H9 (cell line): Measurements from ENCODE around the gene RMND5A. TPM values are rescaled to one million over a fixed set of nuclear protein-coding genes. Genes with fewer than 3 reads are reported as not detected.

Experiments used
- DNase-seq: peaks from one replicate; pipeline ENCODE4 v3.0.0-alpha.2; 2017
- H2AFZ ChIP-seq: one replicate; pipeline ENCODE4 v1.6.1; 2013; ENCODE audit warnings: mild to moderate bottlenecking, low read length, control low read depth, moderate library complexity
- H2AK5ac ChIP-seq: 2 replicates; pipeline ENCODE4 v1.6.1; 2013; ENCODE audit warnings: low read length, control low read depth, mixed read lengths; ENCODE audit not compliant: insufficient read length
- H2BK120ac ChIP-seq: one replicate; pipeline ENCODE4 v1.6.1; 2013; ENCODE audit warnings: low read depth, mild to moderate bottlenecking, low read length, control low read depth, inconsistent platforms; ENCODE audit not compliant: poor library complexity, severe bottlenecking
- H2BK12ac ChIP-seq: 2 replicates; pipeline ENCODE4 v1.6.1; 2013; ENCODE audit warnings: low read length, control low read depth, mixed read lengths, low read depth; ENCODE audit not compliant: insufficient read length
- H2BK15ac ChIP-seq: 2 replicates; pipeline ENCODE4 v1.6.1; 2013; ENCODE audit warnings: low read depth, low read length, control low read depth
- H2BK20ac ChIP-seq: one replicate; pipeline ENCODE4 v1.6.1; 2013; ENCODE audit warnings: low read depth, mild to moderate bottlenecking, low read length, control low read depth, inconsistent platforms; ENCODE audit not compliant: poor library complexity, severe bottlenecking
- H2BK5ac ChIP-seq: 2 replicates; pipeline ENCODE4 v1.6.1; 2013; ENCODE audit warnings: low read length, control low read depth, mixed read lengths; ENCODE audit not compliant: insufficient read length
- H3K14ac ChIP-seq: 2 replicates; pipeline ENCODE4 v1.6.1; 2013; ENCODE audit warnings: low read length, control low read depth; ENCODE audit not compliant: insufficient read depth
- H3K18ac ChIP-seq: 2 replicates; pipeline ENCODE4 v1.6.1; 2013; ENCODE audit warnings: low read depth, mild to moderate bottlenecking, mixed read lengths, low read length, control low read depth; ENCODE audit not compliant: insufficient read length
- H3K23ac ChIP-seq: 2 replicates; pipeline ENCODE4 v1.6.1; 2013; ENCODE audit warnings: low read length, control low read depth, mixed read lengths, low read depth; ENCODE audit not compliant: insufficient read length
- H3K23me2 ChIP-seq: 2 replicates; pipeline ENCODE4 v1.6.1; 2013; ENCODE audit warnings: low read depth, mild to moderate bottlenecking, mixed read lengths, low read length, control low read depth; ENCODE audit not compliant: insufficient read length, poor library complexity, severe bottlenecking
- H3K27ac ChIP-seq: 2 replicates; pipeline ENCODE4 v1.5.1; 2013; ENCODE audit warnings: low read length, control low read depth, mixed read lengths, low read depth; ENCODE audit not compliant: insufficient read length
- H3K27me3 ChIP-seq: 2 replicates; pipeline ENCODE4 v1.6.1; 2013; ENCODE audit warnings: low read length, control low read depth, inconsistent platforms; ENCODE audit not compliant: insufficient read depth
- H3K4ac ChIP-seq: 2 replicates; pipeline ENCODE4 v1.6.1; 2013; ENCODE audit warnings: low read depth, mild to moderate bottlenecking, control low read depth, inconsistent platforms, low read length, moderate library complexity
- H3K4me1 ChIP-seq: 2 replicates; pipeline ENCODE4 v1.6.1; 2013; ENCODE audit warnings: low read length, control low read depth, inconsistent platforms; ENCODE audit not compliant: insufficient read depth
- H3K4me2 ChIP-seq: 2 replicates; pipeline ENCODE4 v1.6.1; 2013; ENCODE audit warnings: low read length, control low read depth, mixed read lengths; ENCODE audit not compliant: insufficient read length, insufficient read depth
- H3K56ac ChIP-seq: 2 replicates; pipeline ENCODE4 v1.6.1; 2013; ENCODE audit warnings: low read depth, mild to moderate bottlenecking, mixed read lengths, low read length, control low read depth; ENCODE audit not compliant: insufficient read length
- H3K79me1 ChIP-seq: 2 replicates; pipeline ENCODE4 v1.6.1; 2013; ENCODE audit warnings: low read depth, mild to moderate bottlenecking, moderate library complexity, low read length, control low read depth, inconsistent platforms; ENCODE audit not compliant: insufficient read depth, poor library complexity, severe bottlenecking
- H3K79me2 ChIP-seq: 2 replicates; pipeline ENCODE4 v1.6.1; 2013; ENCODE audit warnings: low read length, control low read depth, inconsistent platforms; ENCODE audit not compliant: insufficient read depth
- H3K9ac ChIP-seq: 2 replicates; pipeline ENCODE4 v1.6.1; 2013; ENCODE audit warnings: low read length, control low read depth, mixed read lengths; ENCODE audit not compliant: insufficient read length; ENCODE audit errors: extremely low read depth
- H3K9me3 ChIP-seq: one replicate; pipeline ENCODE4 v1.6.1; 2013; ENCODE audit warnings: low read depth, low read length, inconsistent platforms; ENCODE audit not compliant: control insufficient read depth
- H3T11ph ChIP-seq: one replicate; pipeline ENCODE4 v1.6.1; 2013; ENCODE audit warnings: mild to moderate bottlenecking, low read length, control low read depth, inconsistent platforms
- H4K20me1 ChIP-seq: one replicate; pipeline ENCODE4 v1.6.1; 2013; ENCODE audit not compliant: control insufficient read depth, insufficient read length, insufficient read depth
- H4K5ac ChIP-seq: 2 replicates; pipeline ENCODE4 v1.6.1; 2013; ENCODE audit warnings: low read depth, mild to moderate bottlenecking, mixed read lengths, low read length, control low read depth; ENCODE audit not compliant: insufficient read length
- H4K8ac ChIP-seq: replicated peaks from 2 replicates; pipeline ENCODE4 v1.6.1; 2013; ENCODE audit warnings: low read length, control low read depth, mixed read lengths, low read depth; ENCODE audit not compliant: insufficient read length
- H4K91ac ChIP-seq: 2 replicates; pipeline ENCODE4 v1.6.1; 2013; ENCODE audit warnings: low read depth, mild to moderate bottlenecking, moderate library complexity, mixed read lengths, low read length, control low read depth; ENCODE audit not compliant: insufficient read length
- H3K27ac Mint-ChIP-seq, 3 experiments: 2 replicates in 2 of 3; 3 replicates in 1 of 3; pipeline ENCODE4 v1.8.0; 2020 to 2021; ENCODE audit warnings: mixed read lengths in 3 of 3, mild to moderate bottlenecking in 1 of 3, moderate library complexity in 1 of 3
- H3K27me3 Mint-ChIP-seq: 2 replicates; pipeline ENCODE4 v1.8.0; 2021; ENCODE audit warnings: low read depth, mild to moderate bottlenecking, moderate library complexity, mixed read lengths
- H3K36me3 Mint-ChIP-seq, 3 experiments: 2 replicates in 2 of 3; 3 replicates in 1 of 3; pipeline ENCODE4 v1.8.0; 2020 to 2021; ENCODE audit warnings: low read depth in 3 of 3, mixed read lengths in 3 of 3; ENCODE audit not compliant: insufficient read depth in 1 of 3
- H3K4me1 Mint-ChIP-seq, 2 experiments: 2 replicates each; pipeline ENCODE4 v1.8.0; 2020; ENCODE audit warnings: mixed read lengths in 2 of 2
- H3K4me3 Mint-ChIP-seq, 2 experiments: 2 replicates in 1 of 2; 3 replicates in 1 of 2; pipeline ENCODE4 v1.8.0; 2020 to 2021; ENCODE audit warnings: mild to moderate bottlenecking in 2 of 2, mixed read lengths in 2 of 2, moderate library complexity in 1 of 2
- H3K9me3 Mint-ChIP-seq, 2 experiments: 2 replicates in 1 of 2; 3 replicates in 1 of 2; pipeline ENCODE4 v1.8.0; 2020; ENCODE audit warnings: mild to moderate bottlenecking in 2 of 2, mixed read lengths in 2 of 2, moderate library complexity in 1 of 2
- WGBS: extraction: QIAGEN DNeasy Blood & Tissue Kit; methylation state at CpG from one replicate; pipeline ENCODE4 v1.1.7; 2013; ENCODE audit warnings: missing lambda C conversion rate, low lambda C conversion rate, mixed read lengths; ENCODE audit not compliant: insufficient read length; ENCODE audit errors: extremely low coverage; 5-methylcytosine and 5-hydroxymethylcytosine counted together
- total RNA-seq: library from RNA; stranded (reverse); gene quantifications from 2 replicates; pipeline ENCODE4 v1.2.1, GENCODE V29; 2021
- TF ChIP-seq, protein P1 (sequence below): fragments of 200-600 bp; sonication (generic); conservative IDR thresholded peaks from 3 replicates; pipeline ENCODE4 v1.8.0; 2021; ENCODE audit warnings: antibody characterized with exemption, mild to moderate bottlenecking

The RMND5A gene
- total RNA-seq, 1 experiment from 2014 or later = 48.8 TPM

DNA sequence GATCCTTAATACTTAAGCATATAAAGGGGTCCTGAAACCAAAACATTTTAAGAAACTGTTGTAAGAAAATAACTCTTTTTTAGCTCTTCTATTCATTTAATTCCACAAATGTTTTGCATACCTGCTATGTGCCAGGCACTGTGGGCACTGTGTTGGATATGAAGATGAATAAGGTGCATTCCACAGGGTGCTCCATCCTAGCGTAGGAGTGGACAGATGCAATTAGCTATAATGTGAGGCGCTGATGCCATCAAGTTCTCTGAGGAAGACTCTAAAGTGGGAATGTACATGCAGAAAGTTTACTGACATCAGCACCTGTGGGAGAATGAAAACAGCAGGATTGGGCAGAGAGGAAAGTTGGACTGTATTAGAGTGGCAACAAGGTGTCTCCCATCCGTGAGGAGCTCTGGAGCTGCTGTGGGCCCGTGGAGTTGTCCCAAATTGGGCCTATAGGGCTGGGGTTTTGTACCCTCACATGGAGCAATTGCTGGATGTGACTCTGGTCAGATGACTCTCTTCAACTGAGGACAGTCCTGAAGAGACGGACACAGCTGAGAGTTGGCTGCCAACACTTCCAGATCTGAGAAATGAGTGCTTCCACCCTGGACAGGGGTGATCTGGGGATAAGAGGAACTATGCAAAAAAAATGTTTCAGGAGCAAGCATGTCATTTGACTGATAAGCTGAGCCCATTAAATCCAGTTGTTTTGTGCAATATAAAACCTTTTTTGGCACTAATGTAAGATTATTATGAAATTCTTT, 48.3 kb downstream of the RMND5A start:
- Histone ChIP-seq H2AK5ac (no peak overlapping the region), H3K79me2 (no peaks in the 10 kb centered on the region), H3K4me1 (no peaks in the 10 kb centered on the region), H4K8ac (no peak overlapping the region), H3K79me1 (peaks cover 5% of the 10 kb centered on the region), H2BK15ac (no peak overlapping the region), H4K5ac (no peak overlapping the region), H3K14ac (no peak overlapping the region), H2AFZ (no peak overlapping the region), H3K4me2 (no peak overlapping the region), H3K18ac (no peak overlapping the region), H3K56ac (no peak overlapping the region), H3K9ac (no peak overlapping the region), H2BK5ac (no peak overlapping the region), H2BK20ac (no peak overlapping the region), H3K27me3 (no peaks in the 10 kb centered on the region), H2BK120ac (no peak overlapping the region), H3K23me2 (peaks cover 2% of the 10 kb centered on the region), H4K20me1 (no peaks in the 10 kb centered on the region), H4K91ac (no peak overlapping the region), H3T11ph (no peak overlapping the region), H3K9me3 (no peaks in the 10 kb centered on the region), H3K23ac (no peak overlapping the region), H2BK12ac (no peak overlapping the region), H3K4ac (no peak overlapping the region), H3K27ac (no peak overlapping the region)
- Mint-ChIP-seq H3K36me3 (peaks cover 20 to 70% (median 60%) of the 10 kb centered on the region in 3 experiments), H3K9me3 (no peaks in the 10 kb centered on the region), H3K27me3 (no peaks in the 10 kb centered on the region), H3K4me3 (no peak overlapping the region), H3K4me1 (peaks cover 5 to 14% of the 10 kb centered on the region in 2 experiments), H3K27ac (no peak overlapping the region; a peak in 1 of 7 replicates)
- DNase-seq = no peak
- WGBS = no CpG with 5 or more reads among the region's 5 CpGs
- TF ChIP-seq, protein P1, sequence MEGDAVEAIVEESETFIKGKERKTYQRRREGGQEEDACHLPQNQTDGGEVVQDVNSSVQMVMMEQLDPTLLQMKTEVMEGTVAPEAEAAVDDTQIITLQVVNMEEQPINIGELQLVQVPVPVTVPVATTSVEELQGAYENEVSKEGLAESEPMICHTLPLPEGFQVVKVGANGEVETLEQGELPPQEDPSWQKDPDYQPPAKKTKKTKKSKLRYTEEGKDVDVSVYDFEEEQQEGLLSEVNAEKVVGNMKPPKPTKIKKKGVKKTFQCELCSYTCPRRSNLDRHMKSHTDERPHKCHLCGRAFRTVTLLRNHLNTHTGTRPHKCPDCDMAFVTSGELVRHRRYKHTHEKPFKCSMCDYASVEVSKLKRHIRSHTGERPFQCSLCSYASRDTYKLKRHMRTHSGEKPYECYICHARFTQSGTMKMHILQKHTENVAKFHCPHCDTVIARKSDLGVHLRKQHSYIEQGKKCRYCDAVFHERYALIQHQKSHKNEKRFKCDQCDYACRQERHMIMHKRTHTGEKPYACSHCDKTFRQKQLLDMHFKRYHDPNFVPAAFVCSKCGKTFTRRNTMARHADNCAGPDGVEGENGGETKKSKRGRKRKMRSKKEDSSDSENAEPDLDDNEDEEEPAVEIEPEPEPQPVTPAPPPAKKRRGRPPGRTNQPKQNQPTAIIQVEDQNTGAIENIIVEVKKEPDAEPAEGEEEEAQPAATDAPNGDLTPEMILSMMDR = no peak
